CD4-positive, CD25-positive, alpha-beta regulatory T cell (primary cell): ENCODE measurements around the gene RCAN3. TPM values are rescaled to one million over a fixed set of nuclear protein-coding genes. Genes with fewer than 3 reads are reported as not detected.

ENCODE experiments used
- ATAC-seq, 2 donors: fragments of 150-1000 bp; cut with Tn5 transposase; one replicate each; pipeline ENCODE4 v1.10.0; 2021; ENCODE audit warnings: low read depth in 2 of 2, moderate number of reproducible peaks in 2 of 2, moderate library complexity in 1 of 2
- DNase-seq, 3 donors: peaks; one replicate each; pipeline versions ENCODE4 v3.0.0 to v3.0.0-alpha.2; 2012 to 2022; ENCODE audit warnings: mixed read lengths in 1 of 3
- H3K27ac ChIP-seq: one replicate; pipeline ENCODE4 v1.7.0; 2013; ENCODE audit warnings: mild to moderate bottlenecking, low read length; ENCODE audit not compliant: insufficient read depth, poor library complexity, severe bottlenecking
- H3K27me3 ChIP-seq: one replicate; pipeline ENCODE4 v1.7.0; 2013; ENCODE audit warnings: low read length; ENCODE audit not compliant: control insufficient read depth, insufficient read depth
- H3K36me3 ChIP-seq: one replicate; pipeline ENCODE4 v1.7.0; 2013; ENCODE audit warnings: mild to moderate bottlenecking, low read length, moderate library complexity; ENCODE audit not compliant: control insufficient read depth, insufficient read depth
- H3K4me1 ChIP-seq: 2 replicates; pipeline ENCODE4 v1.7.0; 2013; ENCODE audit warnings: mild to moderate bottlenecking, low read length; ENCODE audit not compliant: insufficient read depth, control insufficient read depth, poor library complexity, severe bottlenecking
- H3K4me3 ChIP-seq: one replicate; pipeline ENCODE4 v1.7.0; 2013; ENCODE audit warnings: low read depth, mild to moderate bottlenecking, low read length, moderate library complexity
- H3K9me3 ChIP-seq, 2 experiments: 1 replicate in 1 of 2; 2 replicates in 1 of 2; pipeline ENCODE4 v1.7.0; 2013; ENCODE audit warnings: low read length in 2 of 2, mild to moderate bottlenecking in 1 of 2, moderate library complexity in 1 of 2; ENCODE audit not compliant: control insufficient read depth in 2 of 2
- H3K27ac Mint-ChIP-seq, 3 donors: one replicate each; pipeline ENCODE4 v1.8.0; 2020 to 2022; ENCODE audit warnings: mild to moderate bottlenecking in 3 of 3, mixed read lengths in 3 of 3, moderate library complexity in 2 of 3
- H3K27me3 Mint-ChIP-seq: one replicate; pipeline ENCODE4 v1.8.0; 2022; ENCODE audit warnings: mild to moderate bottlenecking, mixed read lengths
- H3K36me3 Mint-ChIP-seq: one replicate; pipeline ENCODE4 v1.8.0; 2020; ENCODE audit warnings: mixed read lengths
- H3K4me1 Mint-ChIP-seq, 4 donors: one replicate each; pipeline ENCODE4 v1.8.0; 2020 to 2022; ENCODE audit warnings: mixed read lengths in 4 of 4, mild to moderate bottlenecking in 1 of 4
- H3K4me3 Mint-ChIP-seq, 4 donors: one replicate each; pipeline ENCODE4 v1.8.0; 2020 to 2022; ENCODE audit warnings: mild to moderate bottlenecking in 4 of 4, mixed read lengths in 4 of 4, moderate library complexity in 3 of 4
- H3K9me3 Mint-ChIP-seq, 7 donors: one replicate each; pipeline ENCODE4 v1.8.0; 2020 to 2022; ENCODE audit warnings: mixed read lengths in 7 of 7, mild to moderate bottlenecking in 3 of 7, moderate library complexity in 2 of 7
- polyA plus RNA-seq, 4 donors: library from polyadenylated mRNA; unstranded; fragments of 300-500 nt; fragmentation: Illumina TruSeq; gene quantifications; one replicate each; pipeline ENCODE4 v1.2.3, GENCODE V29; 2021
- total RNA-seq: library from RNA; stranded (reverse); gene quantifications from one replicate; pipeline ENCODE4 v1.2.3, GENCODE V29; 2022

The RCAN3 gene
- total and polyA plus RNA-seq, 5 donors from 2014 or later, result 126 to 172 (median 137) TPM

DNA sequence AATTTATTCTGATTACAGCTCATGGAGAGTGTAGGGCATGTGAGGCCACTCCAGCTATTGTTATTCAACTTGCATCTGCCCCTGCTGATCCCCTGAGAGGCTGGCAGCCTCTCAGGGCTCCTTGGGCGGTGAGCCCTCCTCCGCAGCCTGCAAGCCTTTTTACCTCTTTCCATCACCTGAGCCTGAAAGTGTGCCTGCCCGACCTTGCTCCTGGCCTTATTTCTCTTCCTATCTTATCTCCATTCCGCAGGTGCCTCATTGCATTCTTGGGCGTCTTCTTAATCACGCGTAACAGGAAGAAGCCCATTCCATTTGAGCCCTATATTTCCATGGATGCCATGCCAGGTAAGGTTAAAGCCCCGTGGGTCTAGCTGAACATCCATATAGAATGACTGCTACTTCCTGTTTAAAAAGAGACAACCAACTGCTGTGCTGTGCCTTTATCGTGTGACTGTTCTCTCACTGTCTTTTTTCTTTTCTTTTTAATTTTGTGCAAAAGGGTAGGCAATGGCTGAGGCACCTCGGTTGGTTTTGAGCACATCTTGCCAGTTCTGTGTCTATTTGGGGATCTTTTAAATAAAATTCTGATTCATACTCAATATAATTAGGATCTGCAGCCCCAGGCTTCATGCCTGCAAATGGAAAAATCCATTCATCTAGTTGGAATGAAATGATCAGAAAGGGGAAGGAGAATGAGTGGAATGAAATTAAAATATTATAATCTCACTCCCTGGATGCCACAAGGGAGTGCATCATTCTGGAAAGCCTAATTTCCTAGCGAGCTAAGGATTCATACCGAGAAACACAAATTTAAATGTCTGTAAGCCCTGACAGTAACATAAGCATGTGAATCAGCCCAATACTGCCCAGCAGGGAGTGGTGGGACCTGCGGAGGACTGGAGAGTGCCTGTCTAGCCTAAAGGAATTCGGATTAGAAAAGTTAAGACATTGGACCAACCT lies 38.6 kb upstream of the RCAN3 start:
- H3K9me3 ChIP-seq, result no peaks in the 10 kb centered on the region
- H3K36me3 ChIP-seq, result peaks cover 74% of the 10 kb centered on the region
- Mint-ChIP-seq H3K4me1 (peaks cover 13 to 42% (median 14%) of the 10 kb centered on the region in 4 donors), H3K27me3 (no peaks in the 10 kb centered on the region), H3K27ac (peak overlapping the region; percentile 78 to 92 (median 84)), H3K4me3 (peak overlapping the region in 3 of 4 donors; percentile 49 to 60 (median 56)), H3K9me3 (peaks cover 0 to 2% (median 0%) of the 10 kb centered on the region in 7 donors), H3K36me3 (peaks cover 60% of the 10 kb centered on the region)
- peak overlapping the region; percentile 43 for H3K27ac ChIP-seq
- DNase-seq (no peak), ATAC-seq (no peak)
- no peaks in the 10 kb centered on the region for H3K4me1 ChIP-seq
- H3K27me3 ChIP-seq, result no peaks in the 10 kb centered on the region
- H3K4me3 ChIP-seq, result no peak overlapping the region

DNA sequence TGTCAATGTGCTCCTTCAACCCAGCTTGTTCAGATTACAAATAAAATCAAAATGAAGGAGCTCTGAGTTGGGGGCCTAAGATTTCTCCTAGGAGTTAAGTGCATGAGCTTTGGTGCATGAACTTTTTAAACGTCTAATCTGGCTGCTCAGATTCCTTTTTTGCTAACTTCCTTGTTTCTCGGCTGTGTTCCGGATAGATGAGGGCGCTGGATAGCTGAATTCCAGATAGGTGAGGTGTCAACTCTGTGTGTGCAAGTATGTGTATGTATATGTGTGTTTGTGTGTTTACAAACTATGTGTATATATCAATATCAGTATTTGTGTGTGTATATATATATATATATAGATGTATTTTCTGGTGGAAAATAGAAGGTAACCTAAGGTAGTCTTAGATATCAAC lies 37.5 kb upstream of the RCAN3 start:
- peaks cover 0 to 2% (median 0%) of the 10 kb centered on the region in 7 donors for H3K9me3 Mint-ChIP-seq
- ATAC-seq (no peak), DNase-seq (no peak)
- H3K27me3 Mint-ChIP-seq, result no peaks in the 10 kb centered on the region
- Histone ChIP-seq H3K27ac (no peak overlapping the region), H3K4me1 (no peaks in the 10 kb centered on the region), H3K9me3 (no peaks in the 10 kb centered on the region), H3K36me3 (peaks cover 73% of the 10 kb centered on the region), H3K27me3 (no peaks in the 10 kb centered on the region), H3K4me3 (no peak overlapping the region)
- peaks cover 60% of the 10 kb centered on the region for H3K36me3 Mint-ChIP-seq
- H3K27ac Mint-ChIP-seq, result peak overlapping the region; percentile 1 to 61 (median 60)
- H3K4me3 Mint-ChIP-seq, result no peak overlapping the region
- H3K4me1 Mint-ChIP-seq, result peaks cover 13 to 45% (median 14%) of the 10 kb centered on the region in 4 donors

DNA sequence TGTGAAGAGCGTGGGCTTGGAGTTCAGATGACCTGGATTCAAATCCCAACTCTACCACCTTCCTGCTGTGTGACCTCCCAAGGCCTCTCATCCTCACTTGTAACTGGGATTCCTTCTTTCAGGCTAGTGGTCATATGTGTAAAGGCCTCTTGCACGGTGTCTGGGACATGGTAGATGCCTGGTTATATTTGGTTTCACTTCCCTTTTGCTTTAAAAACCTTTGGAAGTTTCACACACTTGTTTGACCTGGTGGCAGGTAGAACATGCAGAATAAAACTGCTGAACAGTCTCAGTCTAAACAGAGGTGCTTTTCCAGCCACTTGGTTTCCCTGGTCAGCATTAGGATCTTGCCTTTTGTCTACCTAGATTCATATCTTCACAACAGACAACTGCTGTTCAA lies 37.0 kb upstream of the RCAN3 start:
- H3K36me3 Mint-ChIP-seq, result peaks cover 55% of the 10 kb centered on the region
- DNase-seq (no peak), ATAC-seq (no peak)
- no peaks in the 10 kb centered on the region for H3K4me1 ChIP-seq
- H3K4me3 ChIP-seq, result no peak overlapping the region
- H3K27ac Mint-ChIP-seq, result peak overlapping the region; percentile 1 to 87 (median 60)
- H3K27me3 Mint-ChIP-seq, result no peaks in the 10 kb centered on the region
- no peaks in the 10 kb centered on the region for H3K9me3 ChIP-seq
- H3K9me3 Mint-ChIP-seq, result peaks cover 0 to 2% (median 0%) of the 10 kb centered on the region in 7 donors
- peaks cover 70% of the 10 kb centered on the region for H3K36me3 ChIP-seq
- H3K27me3 ChIP-seq, result no peaks in the 10 kb centered on the region
- H3K27ac ChIP-seq, result no peak overlapping the region
- H3K4me3 Mint-ChIP-seq, result no peak overlapping the region
- H3K4me1 Mint-ChIP-seq, result peaks cover 13 to 45% (median 16%) of the 10 kb centered on the region in 4 donors

DNA sequence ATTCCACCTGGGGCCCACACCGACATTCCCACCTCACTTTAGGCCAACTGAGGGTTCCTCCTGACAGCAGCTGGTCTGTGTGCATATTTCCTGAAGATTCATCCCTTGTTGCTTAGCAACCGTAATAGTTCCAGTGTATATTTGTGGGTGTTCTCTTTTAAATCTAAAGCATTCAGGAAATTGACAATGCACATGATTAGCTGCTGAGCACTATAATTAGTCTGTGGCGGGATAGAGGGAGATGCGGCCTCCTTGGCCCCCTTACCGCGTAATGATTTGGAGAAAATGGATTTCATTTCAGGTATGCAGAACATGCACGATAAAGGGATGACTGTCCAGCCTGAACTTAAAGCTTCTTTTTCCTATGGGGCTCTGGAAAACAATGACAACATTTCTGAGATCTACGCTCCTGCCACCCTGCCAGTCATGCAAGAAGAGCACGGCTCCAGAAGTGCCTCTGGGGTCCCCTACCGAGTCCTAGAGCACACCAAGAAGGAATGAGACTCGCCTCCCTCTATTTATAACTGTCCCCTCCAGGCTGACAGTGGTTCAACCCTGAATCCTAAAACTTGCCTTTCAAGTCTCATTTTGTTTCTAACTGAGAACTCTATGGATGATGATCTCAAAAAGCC lies 33.8 kb upstream of the RCAN3 start:
- H3K9me3 Mint-ChIP-seq, result peaks cover 0 to under 1% (median 0%) of the 10 kb centered on the region in 7 donors
- no peak overlapping the region for H3K27ac ChIP-seq
- no peaks in the 10 kb centered on the region for H3K27me3 ChIP-seq
- H3K27ac Mint-ChIP-seq, result peak overlapping the region; percentile 15 to 72 (median 56)
- peaks cover 55% of the 10 kb centered on the region for H3K36me3 ChIP-seq
- ATAC-seq, result no peak
- H3K4me3 ChIP-seq, result no peak overlapping the region
- DNase-seq, result no peak
- H3K4me3 Mint-ChIP-seq, result no peak overlapping the region
- H3K4me1 Mint-ChIP-seq, result peaks cover 6 to 42% (median 16%) of the 10 kb centered on the region in 4 donors
- H3K9me3 ChIP-seq, result no peaks in the 10 kb centered on the region
- no peaks in the 10 kb centered on the region for H3K4me1 ChIP-seq
- H3K27me3 Mint-ChIP-seq, result no peaks in the 10 kb centered on the region
- peaks cover 49% of the 10 kb centered on the region for H3K36me3 Mint-ChIP-seq

DNA sequence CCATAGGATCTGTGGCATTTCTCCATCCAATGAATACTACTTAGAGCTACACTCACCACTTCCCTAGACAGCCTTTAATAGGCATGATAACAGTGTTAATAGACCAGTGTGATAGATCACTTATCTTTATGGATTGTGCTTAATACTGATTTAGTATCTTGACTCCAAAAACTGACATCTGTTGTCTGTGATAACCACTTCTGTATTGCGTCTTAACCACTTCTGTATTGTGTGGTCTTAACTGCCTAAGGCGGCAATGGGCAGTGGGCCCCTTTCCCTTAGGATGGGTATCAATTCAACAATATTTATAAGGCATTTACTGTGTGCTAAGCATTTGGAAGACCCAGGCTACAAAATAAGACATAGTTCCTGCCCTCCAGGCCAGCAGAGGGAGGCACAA lies 32.0 kb upstream of the RCAN3 start:
- ATAC-seq (no peak), DNase-seq (no peak)
- peaks cover 38% of the 10 kb centered on the region for H3K36me3 ChIP-seq
- Mint-ChIP-seq H3K27me3 (no peaks in the 10 kb centered on the region), H3K9me3 (no peaks in the 10 kb centered on the region), H3K36me3 (peaks cover 35% of the 10 kb centered on the region), H3K4me3 (no peak overlapping the region), H3K27ac (peak overlapping the region; percentile 71 to 78 (median 71)), H3K4me1 (peaks cover 0 to 29% (median 9%) of the 10 kb centered on the region in 4 donors)
- H3K27ac ChIP-seq, result no peak overlapping the region
- H3K4me3 ChIP-seq, result no peak overlapping the region
- H3K4me1 ChIP-seq, result peaks cover 4% of the 10 kb centered on the region
- no peaks in the 10 kb centered on the region for H3K9me3 ChIP-seq
- no peaks in the 10 kb centered on the region for H3K27me3 ChIP-seq

DNA sequence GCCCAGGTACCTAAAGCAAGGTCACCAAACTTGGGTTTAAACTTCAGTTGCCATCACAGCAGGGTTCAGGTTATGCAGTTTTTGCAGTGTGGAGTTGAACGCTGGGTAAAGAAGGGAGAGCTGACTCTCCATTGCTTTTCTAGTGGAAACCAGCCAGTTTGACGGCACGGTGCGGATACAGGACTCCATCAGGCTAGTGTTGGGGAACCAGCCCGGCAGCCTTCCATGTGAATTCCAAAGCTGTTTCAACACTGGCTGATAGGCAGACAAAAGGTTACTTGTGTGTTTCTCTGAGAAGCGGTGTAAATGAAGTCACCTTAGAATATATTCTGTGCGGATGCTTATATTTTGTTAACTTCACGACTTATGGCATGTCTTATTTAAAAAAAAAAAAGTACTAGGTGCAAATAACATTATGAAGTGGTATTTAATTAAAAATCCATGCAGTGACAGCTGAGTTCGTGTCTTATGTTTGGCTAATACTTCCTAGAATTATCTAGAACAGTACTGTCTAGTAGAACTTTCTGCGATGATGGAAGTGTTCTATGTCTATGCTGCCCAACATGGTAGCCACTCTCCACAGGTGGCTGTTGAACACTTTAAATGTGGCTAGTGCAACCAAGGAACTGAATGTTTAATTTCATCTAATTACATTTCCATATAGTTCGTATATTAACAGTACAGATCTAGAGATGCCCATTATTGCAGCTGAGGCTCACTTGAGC lies 29.9 kb upstream of the RCAN3 start:
- Mint-ChIP-seq H3K4me1 (peaks cover 0 to 29% (median 9%) of the 10 kb centered on the region in 4 donors), H3K9me3 (no peaks in the 10 kb centered on the region), H3K36me3 (peaks cover 22% of the 10 kb centered on the region), H3K27ac (peak overlapping the region in 1 of 3 donors; percentile 15), H3K27me3 (no peaks in the 10 kb centered on the region), H3K4me3 (no peak overlapping the region)
- Histone ChIP-seq H3K4me1 (peaks cover 4% of the 10 kb centered on the region), H3K27me3 (no peaks in the 10 kb centered on the region), H3K9me3 (no peaks in the 10 kb centered on the region), H3K36me3 (peaks cover 19% of the 10 kb centered on the region), H3K27ac (no peak overlapping the region), H3K4me3 (no peak overlapping the region)
- ATAC-seq (no peak), DNase-seq (no peak)

DNA sequence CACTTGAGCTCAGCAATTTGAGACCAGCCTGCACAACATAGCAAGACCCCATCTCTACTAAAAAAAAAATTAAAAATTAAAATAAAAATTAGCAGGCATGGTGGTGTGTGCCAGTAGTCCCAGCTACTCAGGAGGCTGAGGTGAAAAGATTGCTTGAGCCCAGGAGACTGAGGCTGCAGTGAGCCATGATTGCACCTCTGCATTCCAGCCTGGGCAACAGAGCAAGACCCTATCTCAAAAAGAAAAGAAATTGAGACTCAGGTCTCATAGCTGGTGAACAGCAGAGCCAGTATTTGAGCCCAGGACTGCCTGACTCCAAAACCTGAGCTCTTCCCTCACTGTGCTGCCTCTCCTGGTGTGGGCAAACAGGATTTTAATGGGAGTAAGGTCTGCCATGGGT lies 28.4 kb upstream of the RCAN3 start:
- H3K27me3 ChIP-seq, result no peaks in the 10 kb centered on the region
- Mint-ChIP-seq H3K4me1 (peaks cover 1 to 33% (median 9%) of the 10 kb centered on the region in 4 donors), H3K4me3 (no peak overlapping the region), H3K27ac (no peak overlapping the region), H3K36me3 (peaks cover 18% of the 10 kb centered on the region), H3K9me3 (no peaks in the 10 kb centered on the region), H3K27me3 (no peaks in the 10 kb centered on the region)
- DNase-seq, result no peak
- H3K9me3 ChIP-seq, result no peaks in the 10 kb centered on the region
- H3K36me3 ChIP-seq, result peaks cover 11% of the 10 kb centered on the region
- no peak for ATAC-seq
- no peak overlapping the region for H3K4me3 ChIP-seq
- no peak overlapping the region for H3K27ac ChIP-seq
- peaks cover 4% of the 10 kb centered on the region for H3K4me1 ChIP-seq
